ENCODE results near the gene IGFN1. TPM values are rescaled to one million over a fixed set of nuclear protein-coding genes. Genes with fewer than 3 reads are reported as not detected.

Gene IGFN1
- total and polyA plus RNA-seq, 10 of the 15 experiments (the other 5 are each of a cell fraction or from before 2014, with no cell fraction given) = not detected

- WGBS (ENCODE audit: insufficient coverage, insufficient replicate concordance, low lambda C conversion rate, missing lambda C conversion rate) = 42% methylated on average over 4 of the region's 4 CpGs
- ChIA-PET RAD21 (ENCODE audit: unreplicated experiment) (interaction anchor here (1.1 to 1.2 kb wide), 2 partner anchors 10 to 35 kb away, joined by 3 to 4 read pairs; no protein-coding TSS in a partner anchor), SMC1A (ENCODE audit: uncharacterized antibody, unreplicated experiment) (interaction anchor here (1.4 to 1.5 kb wide), 2 partner anchors 75 to 123 kb away, joined by 3 read pairs; no protein-coding TSS in a partner anchor), POLR2A (no interaction called here), CTCF (interaction anchor here (0.6 to 3.0 kb wide), 18 partner anchors 9 to 608 kb away, joined by 3 to 19 read pairs (median 4); no protein-coding TSS in a partner anchor)
- Histone ChIP-seq H3K27ac (ENCODE audit: control insufficient read depth, insufficient read depth) (no peak overlapping the region), H3K4me3 (no peak overlapping the region), H3K27me3 (replicated peaks in 1 of 2; ENCODE audit: control insufficient read depth in 2 of 2, insufficient read depth in 2 of 2, low read length in 1 of 2) (no peaks in the 10 kb centered on the region), H3K36me3 (ENCODE audit: control insufficient read depth in 2 of 2, insufficient read depth in 2 of 2, low read length in 1 of 2) (peaks cover 0 to 4% of the 10 kb centered on the region in 2 experiments; a peak in 3 of 4 replicates), H3K4me1 (ENCODE audit: control insufficient read depth, insufficient read depth, low read length) (peaks cover 8% of the 10 kb centered on the region; the same call in 1 of the 2 replicates), H3K79me2 (ENCODE audit: control insufficient read depth, insufficient read depth, low read length) (peaks cover 5% of the 10 kb centered on the region; the same call in 1 of the 2 replicates), H3K9ac (ENCODE audit: control insufficient read depth, insufficient read depth, low read length) (no peak overlapping the region), H2AFZ (ENCODE audit: control insufficient read depth, low read depth, low read length) (no peak overlapping the region), H4K20me1 (ENCODE audit: control insufficient read depth, insufficient read depth) (no peaks in the 10 kb centered on the region), H3K9me3 (replicated peaks; ENCODE audit: control insufficient read depth, insufficient read depth, low read length) (no peaks in the 10 kb centered on the region), H3K4me2 (ENCODE audit: control insufficient read depth, insufficient read depth) (no peak overlapping the region)
- no TSS peak for BruUV-seq (replicated peaks)
- peak; percentile 59 for ATAC-seq
- no peak for DNase-seq (ENCODE audit: low read depth, low spot score)
- intact Hi-C loops (cut with micrococcal nuclease; ENCODE audit: unreplicated experiment) (loop anchor here (1.0 kb wide), 1 partner anchor 74 kb away; no protein-coding TSS in a partner anchor), in situ Hi-C loops (cut with MboI) (no loop called here)
- TF ChIP-seq ZBTB33 (IDR thresholded peaks at IDR 0.05) = no peak
- TF ChIP-seq BHLHE40 (IDR thresholded peaks at IDR 0.05; ENCODE audit: borderline replicate concordance in 1 of 2, low read depth in 2 of 2, low read length in 1 of 2) = no peak
- TF ChIP-seq MTA2 (IDR thresholded peaks at IDR 0.05; ENCODE audit: low read depth) = no peak
- TF ChIP-seq SPI1 (IDR thresholded peaks at IDR 0.05; ENCODE audit: borderline replicate concordance, insufficient read depth, low read depth, low read length) = no peak
- peak; percentile 41 to 52 (median 44); a peak in 4 of 6 replicates for TF ChIP-seq CTCF (IDR thresholded peaks at IDR 0.05 in 2 of 3, conservative IDR thresholded peaks at IDR 0.05 in 1 of 3; ENCODE audit: control insufficient read depth in 2 of 3, extremely low read depth in 1 of 3, insufficient read depth in 1 of 3, low read depth in 3 of 3, low read length in 3 of 3)
- peak; percentile 42; the same call in 1 of the 2 replicates for TF ChIP-seq SMC3 (IDR thresholded peaks at IDR 0.05; ENCODE audit: borderline replicate concordance, low read length)
- 0 out of 2 replicates have a peak, but pooled peaks have one; percentile 29 for TF ChIP-seq YY1 (IDR thresholded peaks at IDR 0.05; ENCODE audit: low read depth, low read length)
- no peak for TF ChIP-seq ASH2L (IDR thresholded peaks at IDR 0.05; ENCODE audit: borderline replicate concordance, low read depth)
- no peak for TF ChIP-seq SIX5 (IDR thresholded peaks at IDR 0.05; ENCODE audit: low read depth, low read length, severe bottlenecking)
- peak; percentile 51 for TF ChIP-seq RAD21 (IDR thresholded peaks at IDR 0.05; ENCODE audit: insufficient read depth, low read depth, low read length)
- FAIRE-seq = peak; percentile 62
Observed at GRCh38 chr1:201149400-201149799, 41.2 kb upstream of the IGFN1 start.

All from GM12878 (cell line).